ENCODE results near the gene MMP11.

Gene MMP11

GRCh38 chr22:23803001-23803819 is 30.6 kb downstream of the MMP11 start:
- no peak for DNase-seq

GRCh38 chr22:23804781-23805291 is 32.2 kb downstream of the MMP11 start:
- no peak for DNase-seq

- DNase-seq, result no peak
Observed at GRCh38 chr22:23806837-23807236, 34.2 kb downstream of the MMP11 start.

GRCh38 chr22:23812378-23812777 is 39.7 kb downstream of the MMP11 start:
- no peak for DNase-seq

GRCh38 chr22:23815541-23816155 is 43.0 kb downstream of the MMP11 start:
- DNase-seq, result no peak

- DNase-seq, result no peak
Observed at GRCh38 chr22:23816156-23816976, 43.7 kb downstream of the MMP11 start.

- DNase-seq, result no peak
Observed at GRCh38 chr22:23817146-23817545, 44.5 kb downstream of the MMP11 start.

- no peak for DNase-seq
Observed at GRCh38 chr22:23818541-23818940, 45.9 kb downstream of the MMP11 start.

GRCh38 chr22:23820748-23821211 is 48.1 kb downstream of the MMP11 start:
- no peak for DNase-seq

- no peak for DNase-seq
Observed at GRCh38 chr22:23822101-23822671, 49.5 kb downstream of the MMP11 start.

GRCh38 chr22:23823331-23823791 is 50.7 kb downstream of the MMP11 start:
- DNase-seq, result no peak

- no peak for DNase-seq
Observed at GRCh38 chr22:23824476-23825245, 52.0 kb downstream of the MMP11 start.

GRCh38 chr22:23825246-23825905 is 52.7 kb downstream of the MMP11 start:
- DNase-seq, result no peak

GRCh38 chr22:23826510-23827350 is 54.1 kb downstream of the MMP11 start:
- no peak for DNase-seq

- DNase-seq, result no peak
Observed at GRCh38 chr22:23827351-23827995, 54.8 kb downstream of the MMP11 start.

GRCh38 chr22:23828800-23829680 is 56.4 kb downstream of the MMP11 start:
- no peak for DNase-seq

- DNase-seq, result no peak
Observed at GRCh38 chr22:23829845-23830372, 57.3 kb downstream of the MMP11 start.

- no peak for DNase-seq
Observed at GRCh38 chr22:23831261-23831660, 58.6 kb downstream of the MMP11 start.

GRCh38 chr22:23831781-23832180 is 59.1 kb downstream of the MMP11 start:
- DNase-seq, result no peak
